A204.1 (cell line): ENCODE data around the gene MAP3K20.
"Not testable (repeated sequence)": the region's sequence is repeated elsewhere in the genome, so short reads cannot be mapped to it uniquely, and the experiment has no call there.

Source experiments
- FAIRE-seq: peaks from 2 replicates; lab custom pipeline; 2012; peaks lifted over from hg19 to GRCh38; lab: Jason Lieb, UNC

MAP3K20 gene

GRCh38 chr2:173126819-173127218 lies 51.2 kb downstream of the MAP3K20 start:
- no peak for FAIRE-seq

GRCh38 chr2:173128132-173128531 lies 52.5 kb downstream of the MAP3K20 start:
- not testable (repeated sequence) for FAIRE-seq

GRCh38 chr2:173130496-173131465 lies 55.1 kb downstream of the MAP3K20 start:
- FAIRE-seq: no peak

- no peak for FAIRE-seq
Measured at GRCh38 chr2:173132531-173132930, 56.9 kb downstream of the MAP3K20 start.

- no peak for FAIRE-seq
Measured at GRCh38 chr2:173134703-173135102, 59.1 kb downstream of the MAP3K20 start.

- FAIRE-seq: no peak
Measured at GRCh38 chr2:173136067-173136466, 60.4 kb downstream of the MAP3K20 start.

- FAIRE-seq: no peak
Measured at GRCh38 chr2:173136599-173136998, 61.0 kb downstream of the MAP3K20 start.

- no peak for FAIRE-seq
Measured at GRCh38 chr2:173137610-173138009, 62.0 kb downstream of the MAP3K20 start.

GRCh38 chr2:173138962-173139361 lies 63.3 kb downstream of the MAP3K20 start:
- FAIRE-seq: no peak

- no peak for FAIRE-seq
Measured at GRCh38 chr2:173141666-173142065, 66.0 kb downstream of the MAP3K20 start.

GRCh38 chr2:173145454-173145853 lies 69.8 kb downstream of the MAP3K20 start:
- FAIRE-seq: no peak

GRCh38 chr2:173146590-173146989 lies 70.9 kb downstream of the MAP3K20 start:
- no peak for FAIRE-seq

- no peak for FAIRE-seq
Measured at GRCh38 chr2:173148520-173148919, 72.9 kb downstream of the MAP3K20 start.

- no peak for FAIRE-seq
Measured at GRCh38 chr2:173149491-173149890, 73.8 kb downstream of the MAP3K20 start.

GRCh38 chr2:173150087-173150486 lies 74.4 kb downstream of the MAP3K20 start:
- no peak for FAIRE-seq

GRCh38 chr2:173150963-173151362 lies 75.3 kb downstream of the MAP3K20 start:
- FAIRE-seq: no peak

GRCh38 chr2:173151671-173152401 lies 76.2 kb downstream of the MAP3K20 start:
- FAIRE-seq: no peak

GRCh38 chr2:173153301-173153885 lies 77.7 kb downstream of the MAP3K20 start:
- FAIRE-seq: no peak

GRCh38 chr2:173157676-173158293 lies 82.1 kb downstream of the MAP3K20 start:
- FAIRE-seq: no peak

- FAIRE-seq: no peak
Measured at GRCh38 chr2:173159791-173160463, 84.3 kb downstream of the MAP3K20 start.

- no peak for FAIRE-seq
Measured at GRCh38 chr2:173160618-173161017, 85.0 kb downstream of the MAP3K20 start.

GRCh38 chr2:173161040-173161439 lies 85.4 kb downstream of the MAP3K20 start:
- no peak for FAIRE-seq
